GM20431 (cell line): ENCODE data around the gene DPF3.

Experiments used
- in situ Hi-C: fragments of 300-500 bp; cut with MseI, MboI; formaldehyde crosslinking; loops from one replicate; pipeline ENCODE4 v1.15.0; 2020; ENCODE audit warnings: low sequenced_read_pairs; ENCODE audit not compliant: unreplicated experiment

DPF3 gene

GRCh38 chr14:72597252-72598233, 296.4 kb downstream of the DPF3 start:
- in situ Hi-C loops: no loop called here

- in situ Hi-C loops: no loop called here
These were observed 298.6 kb downstream of the DPF3 start for GRCh38 chr14:72595152-72595862.

- in situ Hi-C loops: no loop called here
These were observed 299.6 kb downstream of the DPF3 start for GRCh38 chr14:72594099-72594901.

- in situ Hi-C loops: no loop called here
These were observed 302.5 kb downstream of the DPF3 start for GRCh38 chr14:72591391-72591790.

- in situ Hi-C loops: no loop called here
These were observed 303.3 kb downstream of the DPF3 start for GRCh38 chr14:72590577-72590976.

GRCh38 chr14:72589652-72590051, 304.2 kb downstream of the DPF3 start:
- in situ Hi-C loops: no loop called here

GRCh38 chr14:72588521-72588920, 305.4 kb downstream of the DPF3 start:
- in situ Hi-C loops: no loop called here

GRCh38 chr14:72583316-72584272, 310.3 kb downstream of the DPF3 start:
- in situ Hi-C loops: no loop called here

GRCh38 chr14:72582582-72582981, 311.3 kb downstream of the DPF3 start:
- in situ Hi-C loops: no loop called here

- in situ Hi-C loops: no loop called here
These were observed 315.4 kb downstream of the DPF3 start for GRCh38 chr14:72578514-72578913.

- in situ Hi-C loops: no loop called here
These were observed 316.4 kb downstream of the DPF3 start for GRCh38 chr14:72577521-72577920.

- in situ Hi-C loops: no loop called here
These were observed 317.6 kb downstream of the DPF3 start for GRCh38 chr14:72576258-72576657.

GRCh38 chr14:72574715-72575114, 319.2 kb downstream of the DPF3 start:
- in situ Hi-C loops: no loop called here

GRCh38 chr14:72573725-72574417, 320.0 kb downstream of the DPF3 start:
- in situ Hi-C loops: no loop called here
